Cardiac fibroblast (primary cell): ENCODE measurements around the gene LRRC55.

Experiments
- DNase-seq, 2 donors: peaks; one replicate each; pipeline versions ENCODE4 v3.0.0 to v3.0.0-alpha.2; 2010; ENCODE audit warnings: low read depth in 2 of 2
- H3K4me3 ChIP-seq, 2 donors: replicated peaks in 1 of 2; 1 replicate in 1 of 2; 2 replicates in 1 of 2; pipeline ENCODE4 v1.5.1; 2011; ENCODE audit warnings: low read depth in 2 of 2, low read length in 2 of 2, mild to moderate bottlenecking in 2 of 2, moderate library complexity in 1 of 2
- CTCF ChIP-seq: IDR thresholded peaks from one replicate; pipeline ENCODE4 v1.5.1; 2011; ENCODE audit warnings: low read depth, mild to moderate bottlenecking, low read length, inconsistent platforms

Gene LRRC55

GRCh38 chr11:57240757-57241156 is 59.0 kb downstream of the LRRC55 start:
- DNase-seq: no peak
- no peak for TF ChIP-seq CTCF
- no peak overlapping the region for H3K4me3 ChIP-seq
